Measurements from ENCODE around the gene MACROD2.

MACROD2 gene

DNA sequence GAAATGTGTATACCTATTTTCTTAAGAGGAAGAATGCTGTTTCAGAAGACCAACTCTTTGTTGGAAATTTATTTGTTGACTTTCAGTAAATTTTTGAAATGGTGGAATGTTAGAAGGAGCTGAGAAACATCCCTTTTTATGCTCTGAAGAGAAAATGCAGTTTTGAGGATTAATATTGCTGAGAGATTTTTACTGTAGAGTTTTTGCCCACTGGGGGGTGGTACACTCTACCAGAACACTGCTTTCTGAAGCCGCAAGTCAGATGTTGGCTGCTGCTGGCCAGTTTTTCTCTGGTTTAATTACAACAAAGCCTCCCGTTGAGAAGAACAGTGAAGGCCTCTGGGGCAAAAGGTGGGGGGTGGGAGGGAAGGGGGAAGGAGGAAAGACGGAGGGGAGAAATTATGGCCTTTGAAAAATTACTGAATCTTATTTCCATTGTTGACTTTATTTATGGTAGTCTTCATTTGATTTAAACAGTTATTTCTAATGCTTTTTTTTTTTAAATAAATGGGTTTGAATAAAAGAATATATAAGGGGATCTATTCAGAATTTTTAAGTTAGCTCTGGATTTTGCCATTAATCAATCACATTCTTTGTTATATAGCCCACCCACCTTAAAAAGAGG lies 339.1 kb downstream of the MACROD2 start:
- Histone ChIP-seq H3K4me2 (ENCODE audit: low read length) (peak overlapping the region; percentile 58), H3K36me3 (ENCODE audit: control insufficient read depth, insufficient read depth, low read length) (no peaks in the 10 kb centered on the region), H3K79me2 (peaks cover 16% of the 10 kb centered on the region), H3K27ac (peak overlapping the region; percentile 92), H3K9me3 (ENCODE audit: control insufficient read depth, low read length) (no peaks in the 10 kb centered on the region), H3K4me1 (peaks cover 6% of the 10 kb centered on the region), H3K4me3 (ENCODE audit: low read depth, low read length) (peak overlapping the region; percentile 93), H3K9ac (no peak overlapping the region), H2AFZ (no peak overlapping the region), H3K27me3 (ENCODE audit: control insufficient read depth, insufficient read depth, low read length) (no peaks in the 10 kb centered on the region)
- TF ChIP-seq, protein P1, sequence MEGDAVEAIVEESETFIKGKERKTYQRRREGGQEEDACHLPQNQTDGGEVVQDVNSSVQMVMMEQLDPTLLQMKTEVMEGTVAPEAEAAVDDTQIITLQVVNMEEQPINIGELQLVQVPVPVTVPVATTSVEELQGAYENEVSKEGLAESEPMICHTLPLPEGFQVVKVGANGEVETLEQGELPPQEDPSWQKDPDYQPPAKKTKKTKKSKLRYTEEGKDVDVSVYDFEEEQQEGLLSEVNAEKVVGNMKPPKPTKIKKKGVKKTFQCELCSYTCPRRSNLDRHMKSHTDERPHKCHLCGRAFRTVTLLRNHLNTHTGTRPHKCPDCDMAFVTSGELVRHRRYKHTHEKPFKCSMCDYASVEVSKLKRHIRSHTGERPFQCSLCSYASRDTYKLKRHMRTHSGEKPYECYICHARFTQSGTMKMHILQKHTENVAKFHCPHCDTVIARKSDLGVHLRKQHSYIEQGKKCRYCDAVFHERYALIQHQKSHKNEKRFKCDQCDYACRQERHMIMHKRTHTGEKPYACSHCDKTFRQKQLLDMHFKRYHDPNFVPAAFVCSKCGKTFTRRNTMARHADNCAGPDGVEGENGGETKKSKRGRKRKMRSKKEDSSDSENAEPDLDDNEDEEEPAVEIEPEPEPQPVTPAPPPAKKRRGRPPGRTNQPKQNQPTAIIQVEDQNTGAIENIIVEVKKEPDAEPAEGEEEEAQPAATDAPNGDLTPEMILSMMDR (IDR thresholded peaks at IDR 0.05): peak; percentile 63

DNA sequence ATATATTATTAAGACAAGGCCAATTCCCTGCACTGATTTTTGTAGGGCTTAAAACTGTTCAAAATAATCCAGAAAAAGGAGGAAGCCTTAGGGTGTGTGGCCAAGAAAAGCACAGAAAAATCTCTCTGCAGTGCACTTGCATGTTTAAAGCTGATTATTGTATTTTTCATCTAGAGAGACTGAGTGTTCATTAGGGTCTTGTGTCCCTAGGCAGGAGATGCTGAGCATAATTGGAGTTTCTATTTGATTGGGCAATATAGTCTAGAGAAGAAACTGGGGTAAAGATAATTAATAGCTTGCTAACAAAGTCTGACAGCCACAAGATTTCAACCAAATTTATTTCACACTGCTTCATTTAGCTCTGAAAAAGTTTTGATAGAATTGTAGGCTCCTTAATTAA lies 339.7 kb downstream of the MACROD2 start:
- Histone ChIP-seq H3K36me3 (ENCODE audit: control insufficient read depth, insufficient read depth, low read length) (no peaks in the 10 kb centered on the region), H3K27me3 (ENCODE audit: control insufficient read depth, insufficient read depth, low read length) (no peaks in the 10 kb centered on the region), H3K4me2 (ENCODE audit: low read length) (peak overlapping the region; percentile 58), H3K9me3 (ENCODE audit: control insufficient read depth, low read length) (no peaks in the 10 kb centered on the region), H3K79me2 (peaks cover 16% of the 10 kb centered on the region), H3K4me3 (ENCODE audit: low read depth, low read length) (peak overlapping the region; percentile 93), H3K27ac (peak overlapping the region; percentile 92), H3K4me1 (no peaks in the 10 kb centered on the region), H3K9ac (no peak overlapping the region), H2AFZ (no peak overlapping the region)
- TF ChIP-seq, protein P1 (IDR thresholded peaks at IDR 0.05): no peak

DNA sequence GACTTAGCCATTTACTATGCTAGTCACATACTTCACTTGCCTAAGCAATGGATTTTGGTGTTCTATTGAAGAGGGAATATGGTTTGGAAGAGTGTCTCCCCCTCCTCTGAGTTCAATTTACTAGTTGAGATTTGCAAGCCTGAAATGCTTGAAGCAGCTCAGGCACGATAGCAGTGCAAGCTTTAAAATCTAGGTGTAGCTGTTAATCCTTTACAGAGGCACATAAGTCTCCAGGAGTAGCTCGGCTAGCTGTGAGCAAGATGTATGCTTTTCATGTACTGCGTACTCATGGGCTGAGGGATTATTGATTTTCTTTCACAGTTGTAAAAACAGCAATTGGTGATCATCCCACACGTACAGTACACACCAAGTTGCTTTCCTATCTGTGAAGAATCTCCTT lies 341.4 kb downstream of the MACROD2 start:
- peak overlapping the region; percentile 73 for H2AFZ ChIP-seq
- H3K9me3 ChIP-seq (ENCODE audit: control insufficient read depth, low read length): no peaks in the 10 kb centered on the region
- H3K36me3 ChIP-seq (ENCODE audit: control insufficient read depth, insufficient read depth, low read length): no peaks in the 10 kb centered on the region
- H3K27ac ChIP-seq: peak overlapping the region; percentile 92
- H3K79me2 ChIP-seq: peaks cover 16% of the 10 kb centered on the region
- no peaks in the 10 kb centered on the region for H3K4me1 ChIP-seq
- H3K27me3 ChIP-seq (ENCODE audit: control insufficient read depth, insufficient read depth, low read length): no peaks in the 10 kb centered on the region
- H3K4me2 ChIP-seq (ENCODE audit: low read length): peak overlapping the region; percentile 58
- peak overlapping the region; percentile 93 for H3K4me3 ChIP-seq (ENCODE audit: low read depth, low read length)
- TF ChIP-seq, protein P1 (IDR thresholded peaks at IDR 0.05): no peak
- H3K9ac ChIP-seq: peak overlapping the region; percentile 56

DNA sequence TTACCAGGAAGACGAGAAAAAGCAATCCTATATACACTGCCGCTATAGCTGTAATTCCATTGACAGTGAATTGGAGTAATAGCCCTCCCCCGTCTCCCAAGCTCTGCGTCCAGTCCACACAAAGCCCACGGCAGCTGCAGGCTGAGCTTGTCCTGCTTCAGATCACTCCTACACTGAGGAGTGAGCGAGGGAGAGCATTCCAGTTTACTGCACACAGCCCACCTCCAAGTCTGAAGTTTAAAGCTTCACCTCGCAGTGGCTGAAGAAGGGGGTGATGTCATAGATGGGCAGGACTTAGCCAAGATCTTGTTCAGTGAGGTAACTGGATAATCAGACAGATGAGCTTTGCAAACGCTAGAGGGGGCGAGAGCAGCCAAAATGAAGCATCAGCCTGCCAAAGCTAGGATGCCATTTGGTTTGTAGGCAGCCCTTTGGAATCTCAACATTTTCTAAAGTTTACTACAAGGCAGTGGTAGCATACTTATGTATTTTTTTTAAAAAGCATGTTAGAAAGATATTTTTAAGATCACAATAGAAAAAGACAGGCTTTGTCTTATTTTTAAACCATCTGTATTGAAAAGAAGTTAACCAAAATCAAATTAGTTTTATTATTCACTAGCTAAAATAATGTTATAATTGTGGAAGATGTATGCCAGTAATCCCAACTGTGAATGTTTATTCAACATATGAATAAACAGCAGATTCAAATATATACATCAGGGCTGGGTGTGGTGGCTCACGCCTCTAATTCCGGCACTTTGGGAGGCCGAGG lies 342.3 kb downstream of the MACROD2 start, which contains the start of gene FLRT3:
Gene FLRT3, minus strand, starts transcription at position 213 of the 772 bp plus-strand sequence. CDS start 10,106 bp downstream, outside the sequence.
- H3K4me2 ChIP-seq (ENCODE audit: low read length): peak within 1 kb of the TSS; percentile 58
- no peaks in the 10 kb centered on the region for H3K27me3 ChIP-seq (ENCODE audit: control insufficient read depth, insufficient read depth, low read length)
- H3K27ac ChIP-seq: peak within 1 kb of the TSS; percentile 92
- peak within 1 kb of the TSS; percentile 73 for H2AFZ ChIP-seq
- TF ChIP-seq, protein P1 (IDR thresholded peaks at IDR 0.05): peak; percentile 85
- no peaks in the 10 kb centered on the region for H3K4me1 ChIP-seq
- H3K36me3 ChIP-seq (ENCODE audit: control insufficient read depth, insufficient read depth, low read length): no peaks in the 10 kb centered on the region
- H3K4me3 ChIP-seq (ENCODE audit: low read depth, low read length): peak within 1 kb of the TSS; percentile 93
- peak within 1 kb of the TSS; percentile 56 for H3K9ac ChIP-seq
- no peaks in the 10 kb centered on the region for H3K9me3 ChIP-seq (ENCODE audit: control insufficient read depth, low read length)
- peaks cover 16% of the 10 kb centered on the region for H3K79me2 ChIP-seq

All from parathyroid adenoma (tissue), 2 donors.